Sigmoid colon (tissue), 7 donors: Measurements from ENCODE around the gene CASP5. TPM values are rescaled to one million over a fixed set of nuclear protein-coding genes. Genes with fewer than 3 reads are reported as not detected.

Source experiments
- DNase-seq: peaks from one replicate; pipeline ENCODE4 v3.0.0-alpha.2; 2019
- H3K27ac ChIP-seq, 4 donors: fragments of 200-600 bp; sonication (generic); one replicate each; pipeline ENCODE4 v1.5.1; 2016 to 2019; ENCODE audit warnings: mild to moderate bottlenecking in 1 of 4
- H3K27me3 ChIP-seq, 3 donors: fragments of 200-600 bp; sonication (generic); one replicate each; pipeline ENCODE4 v1.5.1; 2019; ENCODE audit warnings: mild to moderate bottlenecking in 1 of 3
- H3K36me3 ChIP-seq, 4 donors: fragments of 200-600 bp; sonication (generic); one replicate each; pipeline ENCODE4 v1.5.1; 2016 to 2019
- H3K4me1 ChIP-seq, 4 donors: fragments of 200-600 bp; sonication (generic); one replicate each; pipeline ENCODE4 v1.5.1; 2017 to 2019
- H3K4me3 ChIP-seq, 4 donors: fragments of 200-600 bp; sonication (generic); one replicate each; pipeline ENCODE4 v1.5.1; 2017 to 2019; ENCODE audit warnings: mild to moderate bottlenecking in 2 of 4, moderate library complexity in 1 of 4
- H3K9me3 ChIP-seq, 4 donors: fragments of 200-600 bp in 3 of 4; sonication (generic) in 3 of 4; one replicate each; pipeline versions ENCODE4 v1.5.1 to v1.6.1; 2013 to 2019
- CTCF ChIP-seq, 4 experiments: fragments of 450-650 bp in 3 of 4; fragments of 200-600 bp in 1 of 4; IDR thresholded peaks; one replicate each; pipeline ENCODE4 v1.5.1; 2016 to 2019; ENCODE audit warnings: antibody characterized with exemption in 4 of 4, mild to moderate bottlenecking in 3 of 4, moderate library complexity in 2 of 4
- EP300 ChIP-seq, 4 donors: sonication (generic); formaldehyde crosslinking; IDR thresholded peaks; one replicate each; pipeline ENCODE4 v1.6.1; 2017; ENCODE audit warnings: antibody characterized with exemption in 4 of 4
- POLR2A ChIP-seq, 2 donors: fragments of 450-650 bp; IDR thresholded peaks; one replicate each; pipeline ENCODE4 v1.6.1; 2016; ENCODE audit warnings: antibody characterized with exemption in 2 of 2, mild to moderate bottlenecking in 2 of 2, moderate library complexity in 2 of 2
- POLR2AphosphoS5 ChIP-seq, 4 donors: sonication (generic); formaldehyde crosslinking; IDR thresholded peaks; one replicate each; pipeline ENCODE4 v1.6.1; 2017; ENCODE audit warnings: antibody characterized with exemption in 4 of 4
- WGBS, 2 donors: extraction: QIAGEN DNeasy Blood & Tissue Kit; methylation state at CpG; one replicate each; pipeline ENCODE4 v1.1.7; 2013; 5-methylcytosine and 5-hydroxymethylcytosine counted together
- intact Hi-C: fragments of 100-400 bp; cut with DNase I; formaldehyde crosslinking; loops from one replicate; pipeline ENCODE4 v1.15.1; 2023
- polyA plus RNA-seq, 3 donors: library from polyadenylated mRNA; stranded (reverse); fragments of 200-250 nt; gene quantifications; one replicate each; pipeline ENCODE4 v1.2.3, GENCODE V29; 2013
- total RNA-seq, 4 donors: library from RNA; depleted of rRNA; stranded (reverse); fragments of >200 nt; gene quantifications; one replicate each; pipeline ENCODE4 v1.1.0, GENCODE V29; 2016
- donor health status: healthy with polysubstance abuse.
- donor health status: Bipolar disorder and iron deficiency.
- donor health status: healthy.

Gene CASP5
- total and polyA plus RNA-seq, 7 donors, result 25.4 to 43.3 (median 31.8) TPM; not detected in 4

GRCh38 chr11:105056446-105056845 lies 33.5 kb upstream of the CASP5 start:
- no peak overlapping the region for H3K4me3 ChIP-seq
- DNase-seq, result no peak
- H3K27me3 ChIP-seq, result no peaks in the 10 kb centered on the region
- no peaks in the 10 kb centered on the region for H3K9me3 ChIP-seq
- no peaks in the 10 kb centered on the region for H3K4me1 ChIP-seq
- TF ChIP-seq POLR2AphosphoS5 (IDR thresholded peaks at IDR 0.05) (no peak), EP300 (IDR thresholded peaks at IDR 0.05) (no peak), CTCF (IDR thresholded peaks at IDR 0.05) (no peak), POLR2A (IDR thresholded peaks at IDR 0.05) (no peak)
- 93 to 100% methylated on average over 1 of the region's 1 CpG for WGBS, 2 donors
- H3K36me3 ChIP-seq, result no peaks in the 10 kb centered on the region
- intact Hi-C loops, result no loop called here
- H3K27ac ChIP-seq, result no peak overlapping the region

DNA sequence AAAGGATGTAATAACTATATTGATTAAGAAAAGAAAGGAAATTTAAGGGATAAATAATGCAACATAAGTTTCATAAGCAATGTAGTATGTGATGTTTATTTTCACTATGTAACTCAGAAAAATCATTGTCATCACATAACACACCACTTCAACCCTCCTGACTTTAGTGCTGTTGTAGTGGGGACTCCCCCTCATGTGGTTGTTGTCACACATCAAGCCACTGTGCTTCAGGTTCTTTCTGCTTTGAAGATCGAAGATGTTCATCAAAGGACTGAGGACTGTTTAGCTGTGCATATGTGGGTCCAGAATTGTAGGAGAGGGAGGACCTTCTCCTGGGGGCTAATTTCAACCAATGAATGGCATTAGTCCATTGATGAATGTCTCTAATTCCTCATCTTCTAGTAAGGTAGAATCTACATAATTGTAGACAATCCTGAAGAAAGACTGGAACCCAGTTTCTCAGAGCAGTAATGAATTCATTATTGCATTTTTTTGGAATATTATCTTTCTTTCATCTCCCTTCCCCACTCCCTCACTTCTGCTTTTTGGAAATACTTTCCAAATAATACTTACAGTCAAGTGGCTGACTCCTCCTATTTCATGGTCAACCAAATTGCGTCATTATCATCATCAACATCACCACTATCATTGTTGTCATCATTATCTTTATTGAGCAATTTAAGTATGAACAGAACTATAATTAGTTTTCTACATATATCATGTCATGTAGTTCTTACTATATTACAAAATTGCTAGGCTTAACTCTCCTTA lies 31.9 kb upstream of the CASP5 start:
- Histone ChIP-seq H3K27me3 (no peaks in the 10 kb centered on the region), H3K4me1 (no peaks in the 10 kb centered on the region), H3K4me3 (no peak overlapping the region), H3K27ac (no peak overlapping the region), H3K36me3 (no peaks in the 10 kb centered on the region), H3K9me3 (no peaks in the 10 kb centered on the region)
- DNase-seq, result no peak
- 43 to 61% methylated on average over 2 of the region's 2 CpGs for WGBS, 2 donors
- TF ChIP-seq EP300 (IDR thresholded peaks at IDR 0.05) (no peak), POLR2A (IDR thresholded peaks at IDR 0.05) (no peak), CTCF (IDR thresholded peaks at IDR 0.05) (no peak), POLR2AphosphoS5 (IDR thresholded peaks at IDR 0.05) (no peak)
- intact Hi-C loops, result no loop called here

DNA sequence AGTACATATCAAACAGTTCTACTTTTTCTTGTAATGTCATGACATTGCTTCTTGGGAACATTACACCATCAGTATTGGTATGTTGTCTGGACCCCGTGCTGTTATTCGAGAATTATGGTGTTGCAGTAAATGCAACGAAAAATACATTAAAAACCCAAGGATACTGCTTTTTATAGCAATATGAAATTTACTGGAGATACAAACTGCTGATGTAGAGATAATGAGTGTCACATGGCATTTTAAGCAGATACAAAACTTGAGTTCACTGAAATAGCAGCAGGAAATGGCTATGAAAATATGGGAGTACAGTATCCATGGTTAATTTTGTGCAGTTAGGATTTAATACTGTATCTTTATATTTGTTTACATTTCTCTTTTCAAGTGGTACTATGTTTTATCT lies 29.5 kb upstream of the CASP5 start:
- Histone ChIP-seq H3K36me3 (no peaks in the 10 kb centered on the region), H3K9me3 (no peaks in the 10 kb centered on the region), H3K4me3 (no peak overlapping the region), H3K4me1 (peaks cover 0 to 1% (median under 1%) of the 10 kb centered on the region in 4 donors), H3K27ac (no peak overlapping the region), H3K27me3 (no peaks in the 10 kb centered on the region)
- WGBS, 2 donors, result 88 to 89% methylated on average over 3 of the region's 3 CpGs
- no peak for TF ChIP-seq CTCF (IDR thresholded peaks at IDR 0.05)
- no peak for TF ChIP-seq EP300 (IDR thresholded peaks at IDR 0.05)
- TF ChIP-seq POLR2AphosphoS5 (IDR thresholded peaks at IDR 0.05), result no peak
- no peak for TF ChIP-seq POLR2A (IDR thresholded peaks at IDR 0.05)
- intact Hi-C loops, result no loop called here
- no peak for DNase-seq

DNA sequence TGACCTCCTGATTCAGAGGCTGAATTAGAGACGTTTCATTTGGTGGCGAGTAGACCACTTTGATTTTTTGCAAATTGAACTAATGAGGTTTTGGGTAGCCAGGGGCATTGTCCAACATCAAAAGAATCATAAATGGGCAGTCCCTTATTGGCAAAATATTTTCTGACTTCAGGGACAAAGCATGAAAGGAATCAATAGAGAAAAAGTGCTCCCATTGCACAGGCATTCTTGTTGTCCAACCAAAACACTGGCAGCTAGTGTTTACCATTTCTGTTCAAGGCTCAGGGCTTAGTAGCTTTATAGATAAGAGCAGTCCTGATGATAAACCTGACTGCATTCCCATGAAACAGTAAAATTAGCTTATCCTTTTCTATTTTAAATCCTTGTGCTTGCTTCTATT lies 28.6 kb upstream of the CASP5 start:
- TF ChIP-seq POLR2AphosphoS5 (IDR thresholded peaks at IDR 0.05), result no peak
- TF ChIP-seq POLR2A (IDR thresholded peaks at IDR 0.05), result no peak
- TF ChIP-seq EP300 (IDR thresholded peaks at IDR 0.05), result no peak
- no peak for TF ChIP-seq CTCF (IDR thresholded peaks at IDR 0.05)
- Histone ChIP-seq H3K36me3 (no peaks in the 10 kb centered on the region), H3K27ac (no peak overlapping the region), H3K9me3 (no peaks in the 10 kb centered on the region), H3K4me1 (peaks cover 0 to 11% (median 7%) of the 10 kb centered on the region in 4 donors), H3K27me3 (no peaks in the 10 kb centered on the region), H3K4me3 (no peak overlapping the region)
- intact Hi-C loops, result no loop called here
- WGBS, 2 donors, result 92 to 94% methylated on average over 2 of the region's 2 CpGs
- DNase-seq, result no peak
